GM19395 (cell line): ENCODE measurements around the gene INHBE.

Experiments
- ATAC-seq: cut with Tn5 transposase; IDR thresholded peaks from one replicate; pipeline ENCODE4 v1.9.1; 2021; ENCODE audit warnings: mild to moderate bottlenecking, moderate library complexity; ENCODE audit not compliant: unreplicated experiment

INHBE gene

GRCh38 chr12:57474862-57475261 lies 19.8 kb downstream of the INHBE start:
- no peak for ATAC-seq

- ATAC-seq = peak; percentile 12
Observed at GRCh38 chr12:57475271-57476161, 20.4 kb downstream of the INHBE start.

- peak; percentile 43 for ATAC-seq
Observed at GRCh38 chr12:57476162-57476992, 21.3 kb downstream of the INHBE start.

GRCh38 chr12:57476993-57477709 lies 22.0 kb downstream of the INHBE start:
- no peak for ATAC-seq

GRCh38 chr12:57477710-57478681 lies 22.9 kb downstream of the INHBE start:
- peak; percentile 55 for ATAC-seq

GRCh38 chr12:57479043-57479375 lies 23.9 kb downstream of the INHBE start:
- peak; percentile 2 for ATAC-seq

- peak; percentile 41 for ATAC-seq
Observed at GRCh38 chr12:57479376-57480115, 24.4 kb downstream of the INHBE start, which contains the start of gene ARHGAP9. ARHGAP9 (minus strand) TSS chr12:57479866; CDS start chr12:57479406, 460 bp downstream.

- ATAC-seq = no peak
Observed at GRCh38 chr12:57481671-57482070, 26.6 kb downstream of the INHBE start.

GRCh38 chr12:57483466-57483865 lies 28.4 kb downstream of the INHBE start:
- ATAC-seq = no peak

GRCh38 chr12:57485695-57486094 lies 30.6 kb downstream of the INHBE start:
- ATAC-seq = no peak

GRCh38 chr12:57487055-57487596 lies 32.0 kb downstream of the INHBE start:
- ATAC-seq = no peak

- peak; percentile 98 for ATAC-seq
Observed at GRCh38 chr12:57487597-57488401, 32.7 kb downstream of the INHBE start, which contains the start of gene MARS1. MARS1 (plus strand) TSS chr12:57488068; CDS start chr12:57488091, 23 bp downstream.

- peak; percentile 3 for ATAC-seq
Observed at GRCh38 chr12:57488402-57489156, 33.5 kb downstream of the INHBE start.

GRCh38 chr12:57489157-57489641 lies 34.1 kb downstream of the INHBE start:
- no peak for ATAC-seq

- ATAC-seq = no peak
Observed at GRCh38 chr12:57490126-57490525, 35.0 kb downstream of the INHBE start.

- ATAC-seq = no peak
Observed at GRCh38 chr12:57491393-57492280, 36.5 kb downstream of the INHBE start.
